DMS153 treated with DMSO at 0.1 percent for 48 hours (cell line): ENCODE measurements around the gene INKA1.
"Not testable (repeated sequence)": the region's sequence is repeated elsewhere in the genome, so short reads cannot be mapped to it uniquely, and the experiment has no call there.

ENCODE experiments used
- DNase-seq: peaks from one replicate; lab custom pipeline; 2025; ENCODE audit not compliant: unreplicated experiment; lab: John Stamatoyannopoulos, UW

INKA1 gene

GRCh38 chr3:49807431-49808114 is 4.5 kb downstream of the INKA1 start:
- no peak for DNase-seq

DNA sequence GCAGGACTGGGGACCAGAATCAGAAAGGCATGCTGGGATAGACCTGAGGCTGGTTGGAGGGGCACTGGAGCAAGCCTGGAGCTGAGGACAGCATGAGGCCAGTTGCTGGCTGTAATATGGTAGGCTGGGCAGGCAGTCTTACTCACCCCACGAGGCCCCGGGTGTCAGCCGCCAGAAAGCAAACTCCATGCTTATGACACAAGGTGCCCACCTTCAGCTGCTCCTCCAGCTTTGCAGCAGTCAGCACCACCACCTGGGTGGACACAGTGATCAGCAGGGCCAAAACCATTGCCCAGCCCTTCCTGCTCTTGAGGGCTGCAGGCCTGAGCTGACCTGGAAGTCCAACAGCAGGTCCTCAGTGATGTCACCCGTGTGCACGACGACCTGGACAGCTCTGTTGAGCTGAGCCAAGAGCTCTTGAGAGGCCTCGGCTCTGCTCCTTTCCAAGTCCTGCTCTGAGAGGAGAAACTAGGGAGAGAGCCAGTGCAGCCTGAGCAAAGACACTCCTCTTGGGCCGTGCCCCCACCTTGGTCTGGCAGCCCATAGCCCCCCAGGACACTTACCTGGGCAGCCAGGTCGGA is 9.9 kb downstream of the INKA1 start:
- DNase-seq: no peak

GRCh38 chr3:49813497-49814174 is 10.6 kb downstream of the INKA1 start, which contains the start of gene UBA7:
UBA7 (minus strand) TSS chr3:49813953; CDS start chr3:49813787, 166 bp downstream.
- DNase-seq: no peak

DNA sequence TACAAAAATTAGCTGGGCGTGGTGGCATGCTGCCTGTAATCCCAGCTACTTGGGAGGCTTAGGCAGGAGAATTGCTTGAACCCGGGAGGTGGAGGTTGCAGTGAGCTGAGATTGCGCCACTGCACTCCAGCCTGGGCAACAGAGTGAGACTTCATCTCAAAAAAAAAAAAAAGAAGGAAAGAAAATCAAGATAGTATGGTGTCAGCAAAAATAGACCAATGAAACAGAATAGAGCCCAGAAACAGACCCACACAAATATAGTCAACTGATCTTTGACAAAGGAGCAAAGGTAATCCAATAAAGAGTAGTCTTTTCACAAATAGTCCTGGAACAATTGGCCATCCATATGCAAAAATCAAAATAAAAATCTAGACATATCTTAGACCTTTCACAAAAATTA is 20.1 kb downstream of the INKA1 start:
- not testable (repeated sequence) for DNase-seq

DNA sequence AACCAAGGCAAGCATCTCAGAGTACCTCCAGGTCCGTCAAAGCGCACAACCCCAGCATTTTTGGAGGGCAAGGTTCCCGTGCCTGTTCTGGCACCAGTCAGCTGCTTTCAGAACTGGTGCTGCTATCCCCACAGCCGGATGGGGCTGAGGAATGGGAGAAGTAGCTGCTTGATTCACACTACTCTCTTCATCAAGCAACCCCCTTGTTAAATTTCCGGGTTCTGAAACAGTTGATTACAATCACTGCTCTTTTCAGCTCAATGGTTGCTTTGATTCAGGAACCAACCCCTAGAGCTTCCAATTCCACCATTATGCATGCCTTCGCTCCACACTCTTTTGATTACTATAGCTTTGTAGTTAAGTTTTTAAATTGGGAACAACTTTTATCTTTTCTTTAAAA is 23.0 kb downstream of the INKA1 start:
- no peak for DNase-seq

DNA sequence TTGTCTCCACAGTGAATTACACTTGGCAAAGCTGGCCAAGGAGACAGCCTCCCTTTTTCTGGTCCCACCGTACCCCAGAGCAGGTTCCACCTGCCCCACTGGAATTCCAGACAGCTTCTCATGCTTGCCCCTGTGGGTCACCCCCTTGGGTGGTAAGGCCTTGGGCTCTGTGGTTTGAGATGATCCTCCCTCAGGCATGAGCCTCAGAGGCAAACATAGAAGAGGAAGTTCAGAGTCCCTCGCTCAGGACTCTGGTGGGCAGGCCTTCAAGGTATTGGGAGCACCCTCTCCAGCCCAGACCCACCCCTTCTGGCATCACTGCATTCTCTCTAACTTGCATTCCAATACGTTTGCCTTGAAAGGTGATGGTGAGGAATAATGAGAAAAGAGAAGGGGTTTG is 28.3 kb downstream of the INKA1 start:
- DNase-seq: no peak

DNA sequence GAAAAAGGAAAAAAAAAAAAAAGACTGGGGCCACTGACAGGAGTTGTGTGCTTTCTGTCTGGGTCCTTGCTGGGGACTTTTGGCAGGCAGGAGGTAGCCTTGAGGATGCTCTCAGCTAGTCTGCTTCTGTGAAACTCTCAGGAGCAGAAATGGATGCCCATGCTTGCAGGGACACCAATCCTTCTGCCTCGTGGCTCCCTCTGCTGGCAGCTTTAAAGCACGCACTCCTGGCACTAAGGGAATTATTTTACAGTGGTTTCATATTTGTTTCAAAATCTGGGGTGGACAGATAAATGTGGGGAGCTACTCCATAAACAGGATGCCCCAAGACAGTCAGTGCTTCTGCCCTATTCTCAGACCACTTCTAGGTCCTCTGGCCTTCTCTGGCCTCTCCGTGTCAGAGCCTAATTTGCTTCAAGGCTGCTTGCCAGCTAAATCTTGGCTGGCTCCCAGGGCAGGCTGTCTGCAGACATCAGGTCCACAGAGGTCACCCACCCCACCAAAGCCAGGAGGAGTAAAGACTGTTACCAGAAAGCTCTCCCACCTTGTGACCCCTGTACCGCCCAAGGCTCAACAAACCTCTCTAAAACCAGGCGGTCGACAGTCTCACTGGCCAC is 36.2 kb downstream of the INKA1 start:
- DNase-seq: peak; percentile 29

DNA sequence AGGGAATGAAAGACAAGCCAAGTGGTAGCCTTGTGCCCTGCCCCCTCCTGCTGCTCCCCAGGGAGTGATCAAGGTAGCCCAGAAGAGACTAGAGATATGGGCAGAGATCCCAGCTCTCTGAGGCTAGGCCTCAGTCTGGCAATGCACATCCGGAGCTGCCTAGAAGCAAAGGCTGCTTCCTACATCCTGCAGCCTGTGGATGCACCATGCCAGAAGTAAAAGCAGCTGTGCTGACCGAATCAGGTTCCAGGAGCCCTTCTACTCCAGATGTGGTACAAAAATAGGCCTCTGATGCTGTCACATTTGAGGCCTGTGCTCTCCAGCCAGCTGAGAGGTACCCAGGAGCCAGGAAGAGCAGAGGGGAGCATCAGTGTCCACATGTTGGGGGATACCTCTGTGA is 37.3 kb downstream of the INKA1 start:
- no peak for DNase-seq

GRCh38 chr3:49841126-49841696 is 38.1 kb downstream of the INKA1 start:
- DNase-seq: no peak

DNA sequence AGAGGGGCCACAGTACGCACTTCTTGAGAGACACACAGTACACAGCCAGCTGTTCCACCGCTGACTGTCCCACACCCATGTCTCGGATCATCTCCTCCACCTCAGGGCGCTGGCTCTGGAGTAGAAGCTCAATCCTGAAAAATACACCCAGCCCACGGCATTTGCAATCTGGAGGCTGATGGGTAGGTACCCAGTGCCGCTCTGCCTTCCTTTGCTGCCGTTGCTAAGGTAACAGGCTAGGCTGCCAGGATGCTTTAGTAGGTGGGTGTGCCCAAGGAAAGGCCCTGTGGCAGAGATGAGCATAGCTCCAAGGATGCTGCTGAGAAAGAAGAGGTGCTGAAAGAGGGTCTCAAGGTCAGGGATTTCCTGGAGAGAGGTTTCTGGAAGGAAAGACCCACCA is 38.7 kb downstream of the INKA1 start:
- no peak for DNase-seq

DNA sequence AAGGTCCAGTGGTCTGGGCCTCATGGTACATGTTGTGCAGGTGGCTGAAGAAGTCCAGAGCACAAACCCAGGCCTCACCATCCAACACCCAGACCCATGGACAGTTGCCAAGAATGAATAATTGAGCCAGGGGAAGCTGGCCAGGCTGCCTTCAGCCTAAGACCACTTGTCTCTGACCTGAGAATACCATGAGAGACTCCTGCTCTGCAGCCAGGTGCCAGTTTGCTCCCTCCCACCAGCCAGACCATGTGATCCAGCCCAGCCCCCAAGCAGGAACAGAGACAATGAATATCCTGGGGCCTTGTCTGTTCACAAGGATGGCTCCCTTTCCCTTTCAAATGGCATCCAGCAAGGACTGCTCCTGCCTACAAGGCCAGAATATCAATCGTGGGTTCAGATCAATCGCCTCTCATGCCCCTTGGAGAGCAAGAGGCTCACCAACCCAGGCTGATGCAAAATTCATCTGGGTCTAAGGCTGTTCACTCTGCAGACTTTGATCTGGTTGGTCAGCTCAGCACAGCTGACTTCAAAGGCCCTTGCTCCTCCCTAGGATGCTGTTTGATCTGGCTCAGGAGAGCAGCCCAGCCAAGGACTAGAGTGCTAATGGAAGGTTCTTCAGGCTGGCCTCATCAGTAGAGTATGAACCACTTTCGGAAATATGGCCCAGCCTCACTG is 39.9 kb downstream of the INKA1 start:
- no peak for DNase-seq

GRCh38 chr3:49844464-49845183 is 41.6 kb downstream of the INKA1 start:
- DNase-seq: no peak

GRCh38 chr3:49845694-49846093 is 42.6 kb downstream of the INKA1 start:
- DNase-seq: no peak
